ENCODE measurements around the gene CSMD2. TPM values are rescaled to one million over a fixed set of nuclear protein-coding genes. Genes with fewer than 3 reads are reported as not detected.

Gene CSMD2
- total and polyA plus RNA-seq, 2 experiments from 2014 or later = 5.3 to 16.6 TPM

DNA sequence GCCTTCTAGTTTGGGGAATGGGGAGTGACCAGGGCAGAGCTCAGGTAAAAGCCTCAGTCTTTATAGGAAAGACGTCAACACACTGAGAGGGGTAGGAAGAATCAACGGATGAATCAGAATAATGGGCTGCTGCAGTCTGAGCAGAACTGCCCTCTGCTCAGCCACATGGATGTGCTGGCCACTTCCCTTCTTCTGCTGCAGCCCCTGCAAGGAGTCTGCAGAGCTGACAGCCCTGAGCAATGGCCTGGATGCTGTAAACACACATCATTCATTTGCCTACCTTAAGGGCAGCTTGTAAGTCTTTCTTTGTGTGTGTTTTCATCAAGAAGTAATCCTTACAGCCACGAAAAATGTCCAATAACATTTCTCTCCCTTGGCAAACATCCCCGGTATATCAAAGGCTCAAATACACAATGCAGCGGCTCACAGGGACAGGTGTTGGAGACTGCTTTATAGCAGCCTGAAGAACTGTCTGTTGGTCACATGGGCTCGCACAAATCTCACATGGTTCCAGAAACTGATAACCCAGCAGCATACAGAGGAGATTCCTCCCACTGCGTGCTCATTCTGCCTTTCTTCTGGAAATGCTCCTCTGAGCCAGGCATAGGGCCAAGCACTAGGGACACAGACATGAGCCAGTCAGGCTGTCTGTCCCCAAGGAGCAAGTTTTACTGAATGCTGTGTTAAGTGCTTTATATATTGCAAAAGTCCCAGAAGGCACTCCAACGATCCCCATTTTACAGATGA, 191.1 kb downstream of the CSMD2 start:
- Histone ChIP-seq H3K79me2 (replicated peaks; ENCODE audit: insufficient read depth) (0 out of 2 replicates have a peak, but pooled peaks cover 2% of the 10 kb centered on the region), H2AFZ (no peak overlapping the region), H3K9me2 (ENCODE audit: insufficient read depth) (no peaks in the 10 kb centered on the region), H4K20me1 (replicated peaks; ENCODE audit: insufficient read depth) (peaks cover 6% of the 10 kb centered on the region; the same call in 1 of the 2 replicates), H3K27me3 (ENCODE audit: insufficient read depth) (no peaks in the 10 kb centered on the region), H3K4me1 (ENCODE audit: insufficient read depth) (no peaks in the 10 kb centered on the region), H3K4me3 (no peak overlapping the region), H3K27ac (ENCODE audit: low read depth) (no peak overlapping the region), H3K4me2 (no peak overlapping the region), H3K36me3 (ENCODE audit: insufficient read depth) (no peaks in the 10 kb centered on the region; the same call in 1 of the 2 replicates), H3F3A (replicated peaks; ENCODE audit: low read depth) (no peaks in the 10 kb centered on the region)
- Mint-ChIP-seq H3K36me3 (ENCODE audit: low read depth) (peaks cover 12% of the 10 kb centered on the region; the same call in 2 of the 3 replicates), H3K27ac (no peak overlapping the region), H3K27me3 (ENCODE audit: insufficient read depth, low read depth, poor library complexity) (peaks cover 7% of the 10 kb centered on the region), H3K4me1 (peaks cover 26% of the 10 kb centered on the region), H3K4me3 (no peak overlapping the region), H3K9me3 (no peaks in the 10 kb centered on the region)
- TF ChIP-seq, protein P1, sequence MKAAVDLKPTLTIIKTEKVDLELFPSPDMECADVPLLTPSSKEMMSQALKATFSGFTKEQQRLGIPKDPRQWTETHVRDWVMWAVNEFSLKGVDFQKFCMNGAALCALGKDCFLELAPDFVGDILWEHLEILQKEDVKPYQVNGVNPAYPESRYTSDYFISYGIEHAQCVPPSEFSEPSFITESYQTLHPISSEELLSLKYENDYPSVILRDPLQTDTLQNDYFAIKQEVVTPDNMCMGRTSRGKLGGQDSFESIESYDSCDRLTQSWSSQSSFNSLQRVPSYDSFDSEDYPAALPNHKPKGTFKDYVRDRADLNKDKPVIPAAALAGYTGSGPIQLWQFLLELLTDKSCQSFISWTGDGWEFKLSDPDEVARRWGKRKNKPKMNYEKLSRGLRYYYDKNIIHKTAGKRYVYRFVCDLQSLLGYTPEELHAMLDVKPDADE (IDR thresholded peaks at IDR 0.05) = no peak
- TF ChIP-seq, protein P2, sequence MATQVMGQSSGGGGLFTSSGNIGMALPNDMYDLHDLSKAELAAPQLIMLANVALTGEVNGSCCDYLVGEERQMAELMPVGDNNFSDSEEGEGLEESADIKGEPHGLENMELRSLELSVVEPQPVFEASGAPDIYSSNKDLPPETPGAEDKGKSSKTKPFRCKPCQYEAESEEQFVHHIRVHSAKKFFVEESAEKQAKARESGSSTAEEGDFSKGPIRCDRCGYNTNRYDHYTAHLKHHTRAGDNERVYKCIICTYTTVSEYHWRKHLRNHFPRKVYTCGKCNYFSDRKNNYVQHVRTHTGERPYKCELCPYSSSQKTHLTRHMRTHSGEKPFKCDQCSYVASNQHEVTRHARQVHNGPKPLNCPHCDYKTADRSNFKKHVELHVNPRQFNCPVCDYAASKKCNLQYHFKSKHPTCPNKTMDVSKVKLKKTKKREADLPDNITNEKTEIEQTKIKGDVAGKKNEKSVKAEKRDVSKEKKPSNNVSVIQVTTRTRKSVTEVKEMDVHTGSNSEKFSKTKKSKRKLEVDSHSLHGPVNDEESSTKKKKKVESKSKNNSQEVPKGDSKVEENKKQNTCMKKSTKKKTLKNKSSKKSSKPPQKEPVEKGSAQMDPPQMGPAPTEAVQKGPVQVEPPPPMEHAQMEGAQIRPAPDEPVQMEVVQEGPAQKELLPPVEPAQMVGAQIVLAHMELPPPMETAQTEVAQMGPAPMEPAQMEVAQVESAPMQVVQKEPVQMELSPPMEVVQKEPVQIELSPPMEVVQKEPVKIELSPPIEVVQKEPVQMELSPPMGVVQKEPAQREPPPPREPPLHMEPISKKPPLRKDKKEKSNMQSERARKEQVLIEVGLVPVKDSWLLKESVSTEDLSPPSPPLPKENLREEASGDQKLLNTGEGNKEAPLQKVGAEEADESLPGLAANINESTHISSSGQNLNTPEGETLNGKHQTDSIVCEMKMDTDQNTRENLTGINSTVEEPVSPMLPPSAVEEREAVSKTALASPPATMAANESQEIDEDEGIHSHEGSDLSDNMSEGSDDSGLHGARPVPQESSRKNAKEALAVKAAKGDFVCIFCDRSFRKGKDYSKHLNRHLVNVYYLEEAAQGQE (IDR thresholded peaks at IDR 0.05; ENCODE audit: unreplicated experiment) = no peak
- TF ChIP-seq, protein P3, sequence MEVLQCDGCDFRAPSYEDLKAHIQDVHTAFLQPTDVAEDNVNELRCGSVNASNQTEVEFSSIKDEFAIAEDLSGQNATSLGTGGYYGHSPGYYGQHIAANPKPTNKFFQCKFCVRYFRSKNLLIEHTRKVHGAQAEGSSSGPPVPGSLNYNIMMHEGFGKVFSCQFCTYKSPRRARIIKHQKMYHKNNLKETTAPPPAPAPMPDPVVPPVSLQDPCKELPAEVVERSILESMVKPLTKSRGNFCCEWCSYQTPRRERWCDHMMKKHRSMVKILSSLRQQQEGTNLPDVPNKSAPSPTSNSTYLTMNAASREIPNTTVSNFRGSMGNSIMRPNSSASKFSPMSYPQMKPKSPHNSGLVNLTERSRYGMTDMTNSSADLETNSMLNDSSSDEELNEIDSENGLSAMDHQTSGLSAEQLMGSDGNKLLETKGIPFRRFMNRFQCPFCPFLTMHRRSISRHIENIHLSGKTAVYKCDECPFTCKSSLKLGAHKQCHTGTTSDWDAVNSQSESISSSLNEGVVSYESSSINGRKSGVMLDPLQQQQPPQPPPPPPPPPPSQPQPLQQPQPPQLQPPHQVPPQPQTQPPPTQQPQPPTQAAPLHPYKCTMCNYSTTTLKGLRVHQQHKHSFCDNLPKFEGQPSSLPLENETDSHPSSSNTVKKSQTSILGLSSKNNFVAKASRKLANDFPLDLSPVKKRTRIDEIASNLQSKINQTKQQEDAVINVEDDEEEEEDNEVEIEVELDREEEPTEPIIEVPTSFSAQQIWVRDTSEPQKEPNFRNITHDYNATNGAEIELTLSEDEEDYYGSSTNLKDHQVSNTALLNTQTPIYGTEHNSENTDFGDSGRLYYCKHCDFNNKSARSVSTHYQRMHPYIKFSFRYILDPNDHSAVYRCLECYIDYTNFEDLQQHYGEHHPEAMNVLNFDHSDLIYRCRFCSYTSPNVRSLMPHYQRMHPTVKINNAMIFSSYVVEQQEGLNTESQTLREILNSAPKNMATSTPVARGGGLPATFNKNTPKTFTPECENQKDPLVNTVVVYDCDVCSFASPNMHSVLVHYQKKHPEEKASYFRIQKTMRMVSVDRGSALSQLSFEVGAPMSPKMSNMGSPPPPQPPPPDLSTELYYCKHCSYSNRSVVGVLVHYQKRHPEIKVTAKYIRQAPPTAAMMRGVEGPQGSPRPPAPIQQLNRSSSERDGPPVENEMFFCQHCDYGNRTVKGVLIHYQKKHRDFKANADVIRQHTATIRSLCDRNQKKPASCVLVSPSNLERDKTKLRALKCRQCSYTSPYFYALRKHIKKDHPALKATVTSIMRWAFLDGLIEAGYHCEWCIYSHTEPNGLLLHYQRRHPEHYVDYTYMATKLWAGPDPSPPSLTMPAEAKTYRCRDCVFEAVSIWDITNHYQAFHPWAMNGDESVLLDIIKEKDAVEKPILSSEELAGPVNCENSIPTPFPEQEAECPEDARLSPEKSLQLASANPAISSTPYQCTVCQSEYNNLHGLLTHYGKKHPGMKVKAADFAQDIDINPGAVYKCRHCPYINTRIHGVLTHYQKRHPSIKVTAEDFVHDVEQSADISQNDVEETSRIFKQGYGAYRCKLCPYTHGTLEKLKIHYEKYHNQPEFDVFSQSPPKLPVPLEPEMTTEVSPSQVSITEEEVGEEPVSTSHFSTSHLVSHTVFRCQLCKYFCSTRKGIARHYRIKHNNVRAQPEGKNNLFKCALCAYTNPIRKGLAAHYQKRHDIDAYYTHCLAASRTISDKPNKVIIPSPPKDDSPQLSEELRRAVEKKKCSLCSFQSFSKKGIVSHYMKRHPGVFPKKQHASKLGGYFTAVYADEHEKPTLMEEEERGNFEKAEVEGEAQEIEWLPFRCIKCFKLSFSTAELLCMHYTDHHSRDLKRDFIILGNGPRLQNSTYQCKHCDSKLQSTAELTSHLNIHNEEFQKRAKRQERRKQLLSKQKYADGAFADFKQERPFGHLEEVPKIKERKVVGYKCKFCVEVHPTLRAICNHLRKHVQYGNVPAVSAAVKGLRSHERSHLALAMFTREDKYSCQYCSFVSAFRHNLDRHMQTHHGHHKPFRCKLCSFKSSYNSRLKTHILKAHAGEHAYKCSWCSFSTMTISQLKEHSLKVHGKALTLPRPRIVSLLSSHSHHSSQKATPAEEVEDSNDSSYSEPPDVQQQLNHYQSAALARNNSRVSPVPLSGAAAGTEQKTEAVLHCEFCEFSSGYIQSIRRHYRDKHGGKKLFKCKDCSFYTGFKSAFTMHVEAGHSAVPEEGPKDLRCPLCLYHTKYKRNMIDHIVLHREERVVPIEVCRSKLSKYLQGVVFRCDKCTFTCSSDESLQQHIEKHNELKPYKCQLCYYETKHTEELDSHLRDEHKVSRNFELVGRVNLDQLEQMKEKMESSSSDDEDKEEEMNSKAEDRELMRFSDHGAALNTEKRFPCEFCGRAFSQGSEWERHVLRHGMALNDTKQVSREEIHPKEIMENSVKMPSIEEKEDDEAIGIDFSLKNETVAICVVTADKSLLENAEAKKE (CRISPR knock-in tag; IDR thresholded peaks at IDR 0.05) = no peak
- TF ChIP-seq POLR2AphosphoS5 (IDR thresholded peaks at IDR 0.05; ENCODE audit: low read depth) (no peak), ZNF331 (CRISPR knock-in tag; IDR thresholded peaks at IDR 0.05; ENCODE audit: low read depth) (no peak), EZH2phosphoT487 (IDR thresholded peaks at IDR 0.05; ENCODE audit: unreplicated experiment) (no peak)
- TF ChIP-seq, protein P4, sequence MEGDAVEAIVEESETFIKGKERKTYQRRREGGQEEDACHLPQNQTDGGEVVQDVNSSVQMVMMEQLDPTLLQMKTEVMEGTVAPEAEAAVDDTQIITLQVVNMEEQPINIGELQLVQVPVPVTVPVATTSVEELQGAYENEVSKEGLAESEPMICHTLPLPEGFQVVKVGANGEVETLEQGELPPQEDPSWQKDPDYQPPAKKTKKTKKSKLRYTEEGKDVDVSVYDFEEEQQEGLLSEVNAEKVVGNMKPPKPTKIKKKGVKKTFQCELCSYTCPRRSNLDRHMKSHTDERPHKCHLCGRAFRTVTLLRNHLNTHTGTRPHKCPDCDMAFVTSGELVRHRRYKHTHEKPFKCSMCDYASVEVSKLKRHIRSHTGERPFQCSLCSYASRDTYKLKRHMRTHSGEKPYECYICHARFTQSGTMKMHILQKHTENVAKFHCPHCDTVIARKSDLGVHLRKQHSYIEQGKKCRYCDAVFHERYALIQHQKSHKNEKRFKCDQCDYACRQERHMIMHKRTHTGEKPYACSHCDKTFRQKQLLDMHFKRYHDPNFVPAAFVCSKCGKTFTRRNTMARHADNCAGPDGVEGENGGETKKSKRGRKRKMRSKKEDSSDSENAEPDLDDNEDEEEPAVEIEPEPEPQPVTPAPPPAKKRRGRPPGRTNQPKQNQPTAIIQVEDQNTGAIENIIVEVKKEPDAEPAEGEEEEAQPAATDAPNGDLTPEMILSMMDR (conservative IDR thresholded peaks at IDR 0.05; ENCODE audit: low read depth in 2 of 2) = no peak
- no peak for DNase-seq (ENCODE audit: low spot score)
- no peak for ATAC-seq
